HEK293 (cell line): ENCODE results near the gene NTNG1.

Experiments used
- CTCF ChIA-PET: fragments of 350-600 bp; formaldehyde crosslinking; extraction: SDS; loops from one replicate; lab custom pipeline; 2021; ENCODE audit warnings: antibody characterized with exemption; lab: Yijun Ruan, JAX
- POLR2A ChIA-PET: fragments of 300-600 bp; formaldehyde crosslinking; extraction: SDS; loops from one replicate; lab custom pipeline; 2020; ENCODE audit warnings: antibody characterized with exemption, inconsistent platforms; lab: Yijun Ruan, JAX
- H3K27ac ChIP-seq: fragments of 200-500 bp; sonication (Bioruptor generic); 2 replicates; pipeline ENCODE4 v1.5.1; 2014; ENCODE audit warnings: low read depth, low read length, control low read depth, inconsistent platforms; ENCODE audit errors: extremely low read depth
- H3K36me3 ChIP-seq, 2 experiments: fragments of 200-500 bp in 1 of 2; sonication (Bioruptor generic) in 1 of 2; 1 replicate in 1 of 2; 2 replicates in 1 of 2; pipeline ENCODE4 v1.5.1; 2014 to 2017; ENCODE audit warnings: inconsistent platforms in 2 of 2, low read length in 2 of 2; ENCODE audit not compliant: control insufficient read depth in 2 of 2, insufficient read depth in 1 of 2
- H3K4me1 ChIP-seq: fragments of 200-500 bp; sonication (Bioruptor generic); 2 replicates; pipeline ENCODE4 v1.5.1; 2014; ENCODE audit warnings: mild to moderate bottlenecking, low read length, inconsistent platforms; ENCODE audit not compliant: control insufficient read depth, insufficient read depth
- H3K4me3 ChIP-seq: 2 replicates; pipeline ENCODE4 v1.5.1; 2011; ENCODE audit warnings: low read depth, mild to moderate bottlenecking, control low read depth, low read length, moderate library complexity
- H3K9me3 ChIP-seq: fragments of 200-500 bp; sonication (Bioruptor generic); 2 replicates; pipeline ENCODE4 v1.5.1; 2014; ENCODE audit warnings: low read depth, low read length, inconsistent platforms; ENCODE audit not compliant: control insufficient read depth, insufficient read depth
- GLI2 ChIP-seq: fragments of 450-650 bp; formaldehyde crosslinking; IDR thresholded peaks from 2 replicates; pipeline ENCODE4; 2017; ENCODE audit warnings: missing biosample characterization, missing genetic modification characterization, low read depth, borderline replicate concordance
- KLF10 ChIP-seq: fragments of 450-650 bp; IDR thresholded peaks from 2 replicates; pipeline ENCODE4 v1.5.1; 2018; ENCODE audit warnings: missing biosample characterization, mild to moderate bottlenecking, missing genetic modification characterization
- KLF8 ChIP-seq: fragments of 450-650 bp; formaldehyde crosslinking; IDR thresholded peaks from 2 replicates; pipeline ENCODE4 v1.5.1; 2016; ENCODE audit warnings: missing biosample characterization, missing genetic modification characterization
- REPIN1 ChIP-seq: fragments of 450-650 bp; formaldehyde crosslinking; IDR thresholded peaks from 2 replicates; pipeline ENCODE4 v1.5.1; 2017; ENCODE audit warnings: missing biosample characterization, missing genetic modification characterization, low read depth
- TCF7L2 ChIP-seq: IDR thresholded peaks from 2 replicates; pipeline ENCODE4 v1.6.1; 2011; ENCODE audit warnings: low read depth, mild to moderate bottlenecking, inconsistent platforms, low read length, moderate library complexity, borderline replicate concordance
- YY2 ChIP-seq: fragments of 450-650 bp; formaldehyde crosslinking; IDR thresholded peaks from 2 replicates; pipeline ENCODE4 v1.5.1; 2016; ENCODE audit warnings: missing biosample characterization, missing genetic modification characterization
- ZFP3 ChIP-seq: fragments of 450-650 bp; formaldehyde crosslinking; IDR thresholded peaks from 2 replicates; pipeline ENCODE4 v1.5.1; 2016; ENCODE audit warnings: low read depth, missing biosample characterization, missing genetic modification characterization
- ZNF23 ChIP-seq: fragments of 450-650 bp; formaldehyde crosslinking; IDR thresholded peaks from 2 replicates; pipeline ENCODE4 v1.5.1; 2016; ENCODE audit warnings: missing biosample characterization, missing genetic modification characterization, borderline replicate concordance
- ZNF529 ChIP-seq: fragments of 450-650 bp; formaldehyde crosslinking; IDR thresholded peaks from 2 replicates; pipeline ENCODE4 v1.5.1; 2017; ENCODE audit warnings: missing genetic modification characterization, missing biosample characterization; ENCODE audit not compliant: insufficient replicate concordance
- ZNF670 ChIP-seq: fragments of 450-650 bp; formaldehyde crosslinking; IDR thresholded peaks from 2 replicates; pipeline ENCODE4 v1.5.1; 2016; ENCODE audit warnings: missing biosample characterization, missing genetic modification characterization, low read depth
- ZNF830 ChIP-seq: fragments of 450-650 bp; IDR thresholded peaks from 2 replicates; pipeline ENCODE4 v1.5.0; 2018; ENCODE audit warnings: missing biosample characterization, missing genetic modification characterization, low read depth, mild to moderate bottlenecking, moderate library complexity
- TF ChIP-seq, protein P1 (sequence below): fragments of 450-650 bp; formaldehyde crosslinking; IDR thresholded peaks from 2 replicates; pipeline ENCODE4 v1.5.1; 2017; ENCODE audit warnings: missing biosample characterization, missing genetic modification characterization
- TF ChIP-seq, protein P2 (sequence below): fragments of 450-650 bp; formaldehyde crosslinking; conservative IDR thresholded peaks from 2 replicates; pipeline ENCODE4 v1.5.1; 2016; ENCODE audit warnings: low read depth, missing biosample characterization, missing genetic modification characterization
- TF ChIP-seq, protein P3 (sequence below): fragments of 450-650 bp; formaldehyde crosslinking; IDR thresholded peaks from 2 replicates; pipeline ENCODE4 v1.5.1; 2017; ENCODE audit warnings: missing biosample characterization, mild to moderate bottlenecking, missing genetic modification characterization, moderate library complexity

Gene NTNG1

DNA sequence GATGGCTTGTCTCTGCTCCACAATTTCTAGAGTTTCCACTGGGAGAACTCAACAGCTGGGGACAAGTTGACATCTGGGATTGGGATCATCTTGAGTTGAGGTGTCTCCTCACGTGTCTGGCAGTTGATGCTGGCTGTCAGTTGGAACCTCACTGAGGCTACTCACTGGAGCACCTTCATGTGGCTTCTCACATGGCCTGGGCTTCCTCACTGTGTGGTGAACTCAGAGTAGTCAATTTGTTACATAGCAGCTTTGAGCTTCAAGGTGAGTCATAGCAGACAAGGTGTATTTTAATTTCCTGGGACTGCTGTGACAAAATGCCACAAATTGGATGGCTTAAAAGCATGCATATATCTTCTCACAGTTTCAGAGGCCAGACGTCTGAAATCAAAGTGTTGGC lies 44.0 kb downstream of the NTNG1 start:
- no peaks in the 10 kb centered on the region for H3K9me3 ChIP-seq
- H3K27ac ChIP-seq: no peak overlapping the region
- TF ChIP-seq REPIN1 (tag by site-specific recombination) (no peak), ZNF529 (tag by site-specific recombination) (no peak)
- TF ChIP-seq, protein P1, sequence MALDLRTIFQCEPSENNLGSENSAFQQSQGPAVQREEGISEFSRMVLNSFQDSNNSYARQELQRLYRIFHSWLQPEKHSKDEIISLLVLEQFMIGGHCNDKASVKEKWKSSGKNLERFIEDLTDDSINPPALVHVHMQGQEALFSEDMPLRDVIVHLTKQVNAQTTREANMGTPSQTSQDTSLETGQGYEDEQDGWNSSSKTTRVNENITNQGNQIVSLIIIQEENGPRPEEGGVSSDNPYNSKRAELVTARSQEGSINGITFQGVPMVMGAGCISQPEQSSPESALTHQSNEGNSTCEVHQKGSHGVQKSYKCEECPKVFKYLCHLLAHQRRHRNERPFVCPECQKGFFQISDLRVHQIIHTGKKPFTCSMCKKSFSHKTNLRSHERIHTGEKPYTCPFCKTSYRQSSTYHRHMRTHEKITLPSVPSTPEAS (tag by site-specific recombination): no peak
- CTCF ChIA-PET: interaction anchor here (2.5 kb wide), 1 partner anchor 12 kb away, joined by 15 read pairs; no protein-coding TSS in a partner anchor
- no peaks in the 10 kb centered on the region for H3K36me3 ChIP-seq
- no peaks in the 10 kb centered on the region for H3K4me1 ChIP-seq
- POLR2A ChIA-PET: no interaction called here
- no peak overlapping the region for H3K4me3 ChIP-seq

DNA sequence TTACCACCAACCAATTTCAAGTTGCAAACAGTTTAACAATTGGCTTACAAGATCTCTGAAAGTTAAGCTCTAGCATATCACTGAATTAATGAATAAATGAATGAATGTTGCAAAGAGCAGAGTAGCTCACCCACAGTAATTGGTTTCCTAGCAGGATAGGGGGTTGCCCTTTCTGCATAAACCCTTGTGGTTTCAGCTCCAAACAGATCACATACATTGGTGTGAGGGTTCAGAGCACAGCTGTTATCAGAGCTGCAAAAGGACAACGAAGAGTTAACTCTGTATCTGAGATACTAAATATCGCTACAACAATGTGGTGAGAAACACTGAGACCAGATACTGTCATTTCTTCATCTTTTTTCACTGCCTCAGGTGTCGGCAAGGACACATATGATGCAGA lies 46.6 kb downstream of the NTNG1 start:
- TF ChIP-seq, protein P2, sequence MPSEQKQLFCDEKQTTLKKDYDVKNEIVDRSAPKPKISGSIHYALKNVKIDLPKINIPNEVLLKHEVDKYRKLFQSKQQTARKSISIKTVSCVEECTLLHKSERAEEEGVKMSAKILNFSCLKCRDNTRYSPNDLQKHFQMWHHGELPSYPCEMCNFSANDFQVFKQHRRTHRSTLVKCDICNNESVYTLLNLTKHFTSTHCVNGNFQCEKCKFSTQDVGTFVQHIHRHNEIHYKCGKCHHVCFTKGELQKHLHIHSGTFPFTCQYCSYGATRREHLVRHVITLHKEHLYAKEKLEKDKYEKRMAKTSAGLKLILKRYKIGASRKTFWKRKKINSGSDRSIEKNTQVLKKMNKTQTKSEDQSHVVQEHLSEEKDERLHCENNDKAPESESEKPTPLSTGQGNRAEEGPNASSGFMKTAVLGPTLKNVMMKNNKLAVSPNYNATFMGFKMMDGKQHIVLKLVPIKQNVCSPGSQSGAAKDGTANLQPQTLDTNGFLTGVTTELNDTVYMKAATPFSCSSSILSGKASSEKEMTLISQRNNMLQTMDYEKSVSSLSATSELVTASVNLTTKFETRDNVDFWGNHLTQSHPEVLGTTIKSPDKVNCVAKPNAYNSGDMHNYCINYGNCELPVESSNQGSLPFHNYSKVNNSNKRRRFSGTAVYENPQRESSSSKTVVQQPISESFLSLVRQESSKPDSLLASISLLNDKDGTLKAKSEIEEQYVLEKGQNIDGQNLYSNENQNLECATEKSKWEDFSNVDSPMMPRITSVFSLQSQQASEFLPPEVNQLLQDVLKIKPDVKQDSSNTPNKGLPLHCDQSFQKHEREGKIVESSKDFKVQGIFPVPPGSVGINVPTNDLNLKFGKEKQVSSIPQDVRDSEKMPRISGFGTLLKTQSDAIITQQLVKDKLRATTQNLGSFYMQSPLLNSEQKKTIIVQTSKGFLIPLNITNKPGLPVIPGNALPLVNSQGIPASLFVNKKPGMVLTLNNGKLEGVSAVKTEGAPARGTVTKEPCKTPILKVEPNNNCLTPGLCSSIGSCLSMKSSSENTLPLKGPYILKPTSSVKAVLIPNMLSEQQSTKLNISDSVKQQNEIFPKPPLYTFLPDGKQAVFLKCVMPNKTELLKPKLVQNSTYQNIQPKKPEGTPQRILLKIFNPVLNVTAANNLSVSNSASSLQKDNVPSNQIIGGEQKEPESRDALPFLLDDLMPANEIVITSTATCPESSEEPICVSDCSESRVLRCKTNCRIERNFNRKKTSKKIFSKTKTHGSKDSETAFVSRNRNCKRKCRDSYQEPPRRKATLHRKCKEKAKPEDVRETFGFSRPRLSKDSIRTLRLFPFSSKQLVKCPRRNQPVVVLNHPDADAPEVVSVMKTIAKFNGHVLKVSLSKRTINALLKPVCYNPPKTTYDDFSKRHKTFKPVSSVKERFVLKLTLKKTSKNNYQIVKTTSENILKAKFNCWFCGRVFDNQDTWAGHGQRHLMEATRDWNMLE (tag by site-specific recombination): no peak
- no peak for TF ChIP-seq KLF8 (tag by site-specific recombination)
- TF ChIP-seq, protein P3, sequence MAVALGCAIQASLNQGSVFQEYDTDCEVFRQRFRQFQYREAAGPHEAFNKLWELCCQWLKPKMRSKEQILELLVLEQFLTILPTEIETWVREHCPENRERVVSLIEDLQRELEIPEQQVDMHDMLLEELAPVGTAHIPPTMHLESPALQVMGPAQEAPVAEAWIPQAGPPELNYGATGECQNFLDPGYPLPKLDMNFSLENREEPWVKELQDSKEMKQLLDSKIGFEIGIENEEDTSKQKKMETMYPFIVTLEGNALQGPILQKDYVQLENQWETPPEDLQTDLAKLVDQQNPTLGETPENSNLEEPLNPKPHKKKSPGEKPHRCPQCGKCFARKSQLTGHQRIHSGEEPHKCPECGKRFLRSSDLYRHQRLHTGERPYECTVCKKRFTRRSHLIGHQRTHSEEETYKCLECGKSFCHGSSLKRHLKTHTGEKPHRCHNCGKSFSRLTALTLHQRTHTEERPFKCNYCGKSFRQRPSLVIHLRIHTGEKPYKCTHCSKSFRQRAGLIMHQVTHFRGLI (tag by site-specific recombination): no peak
- Histone ChIP-seq H3K9me3 (no peaks in the 10 kb centered on the region), H3K36me3 (no peaks in the 10 kb centered on the region), H3K4me1 (no peaks in the 10 kb centered on the region), H3K27ac (no peak overlapping the region), H3K4me3 (no peak overlapping the region)
- CTCF ChIA-PET: interaction anchor here (1.1 to 2.5 kb wide), 2 partner anchors 10 to 79 kb away, joined by 3 to 15 read pairs; no protein-coding TSS in a partner anchor
- POLR2A ChIA-PET: no interaction called here

DNA sequence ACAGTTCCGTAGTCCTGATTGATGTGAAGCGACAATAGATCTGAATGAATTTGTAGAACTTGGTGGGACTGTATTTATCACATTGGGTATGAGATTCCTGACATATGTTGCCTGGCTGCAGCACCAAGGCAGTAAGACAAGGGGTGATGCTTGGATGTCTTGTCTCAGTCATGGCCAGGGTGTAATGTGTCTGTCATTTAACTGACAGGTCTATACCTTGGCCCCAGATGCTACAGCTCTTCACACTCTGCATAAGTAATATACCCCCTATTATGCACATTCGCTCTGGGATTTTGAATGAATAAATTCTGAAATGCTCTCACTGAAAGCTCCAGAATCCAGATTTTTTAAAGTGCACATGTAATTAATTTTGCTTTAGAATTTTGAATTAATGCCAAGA lies 47.3 kb downstream of the NTNG1 start:
- Histone ChIP-seq H3K27ac (no peak overlapping the region), H3K4me3 (no peak overlapping the region), H3K4me1 (no peaks in the 10 kb centered on the region), H3K9me3 (no peaks in the 10 kb centered on the region), H3K36me3 (no peaks in the 10 kb centered on the region)
- POLR2A ChIA-PET: no interaction called here
- TF ChIP-seq ZNF830 (tag by site-specific recombination): no peak
- no peak for TF ChIP-seq YY2
- TF ChIP-seq ZNF670 (tag by site-specific recombination): no peak
- TF ChIP-seq, protein P2 (tag by site-specific recombination): no peak
- no peak for TF ChIP-seq KLF10
- TF ChIP-seq GLI2: no peak
- no peak for TF ChIP-seq ZNF23 (tag by site-specific recombination)
- no peak for TF ChIP-seq ZFP3 (tag by site-specific recombination)
- no peak for TF ChIP-seq TCF7L2
- CTCF ChIA-PET: no interaction called here
